ENCODE data around the gene GFY. TPM values are rescaled to one million over a fixed set of nuclear protein-coding genes. Genes with fewer than 3 reads are reported as not detected.

The GFY gene
- total and polyA plus RNA-seq, 9 of the 15 experiments (the other 6 are each of a cell fraction or from before 2014, with no cell fraction given) = 0.06 to 0.40 (median 0.19) TPM; not detected in 3

GRCh38 chr19:49422407-49423070 is 2.6 kb upstream of the GFY start (continued):
- no peak for TF ChIP-seq AFF1 (IDR thresholded peaks at IDR 0.05; ENCODE audit: low read depth in 1 of 2, partially characterized antibody in 2 of 2)
- no peak for TF ChIP-seq POLR2H (tag; IDR thresholded peaks at IDR 0.05; ENCODE audit: low read depth)
- 0 out of 2 replicates have a peak, but pooled peaks have one; percentile 23 for TF ChIP-seq JUN (IDR thresholded peaks at IDR 0.05; ENCODE audit: borderline replicate concordance, low read depth, low read length)
- TF ChIP-seq JUN (CRISPR knock-in tag; IDR thresholded peaks at IDR 0.05; ENCODE audit: borderline replicate concordance) = peak; percentile 79; the same call in 1 of the 2 replicates
- no peak for TF ChIP-seq ZNF717 (CRISPR knock-in tag; IDR thresholded peaks at IDR 0.05)
- no peak for TF ChIP-seq SNRNP70 (optimal IDR thresholded peaks at IDR 0.05; ENCODE audit: low read depth, low read length)
- TF ChIP-seq POLR2AphosphoS2 (IDR thresholded peaks at IDR 0.05; ENCODE audit: low read length) = no peak
- no peak for TF ChIP-seq ATF4 (CRISPR knock-in tag; IDR thresholded peaks at IDR 0.05)
- peak; percentile 66; the same call in 1 of the 2 replicates for TF ChIP-seq ZBTB7A (IDR thresholded peaks at IDR 0.05; ENCODE audit: borderline replicate concordance, control insufficient read depth, low read depth, low read length)
- no peak for TF ChIP-seq PHTF2 (CRISPR knock-in tag; IDR thresholded peaks at IDR 0.05)
- no peak for TF ChIP-seq NKRF (IDR thresholded peaks at IDR 0.05; ENCODE audit: borderline replicate concordance)
- no peak for TF ChIP-seq PPARD (CRISPR knock-in tag; IDR thresholded peaks at IDR 0.05)
- peak; percentile 42 for TF ChIP-seq HCFC1 (IDR thresholded peaks at IDR 0.05; ENCODE audit: low read depth, low read length)
- TF ChIP-seq ETV1 (tag; conservative IDR thresholded peaks at IDR 0.05; ENCODE audit: low read depth) = no peak
- TF ChIP-seq RERE (CRISPR knock-in tag; IDR thresholded peaks at IDR 0.05; ENCODE audit: borderline replicate concordance) = no peak
